Endodermal cell (in vitro differentiated cells): ENCODE data around the gene LARP4B. TPM values are rescaled to one million over a fixed set of nuclear protein-coding genes. Genes with fewer than 3 reads are reported as not detected.

Source experiments
- DNase-seq: peaks from one replicate; pipeline ENCODE4 v3.0.0-alpha.2; 2017
- H3K27ac ChIP-seq: 2 replicates; pipeline ENCODE4 v1.5.1; 2013; ENCODE audit warnings: mild to moderate bottlenecking, low read depth, low read length, moderate library complexity
- H3K27me3 ChIP-seq: 2 replicates; pipeline ENCODE4 v1.6.1; 2013; ENCODE audit warnings: mild to moderate bottlenecking, low read length, moderate library complexity; ENCODE audit not compliant: insufficient read depth, control insufficient read depth, poor library complexity, severe bottlenecking
- H3K36me3 ChIP-seq: 2 replicates; pipeline ENCODE4 v1.7.0; 2013; ENCODE audit warnings: mild to moderate bottlenecking, low read length, moderate library complexity; ENCODE audit not compliant: control insufficient read depth, insufficient read depth
- H3K4me1 ChIP-seq: one replicate; pipeline ENCODE4 v1.7.0; 2013; ENCODE audit warnings: low read length; ENCODE audit not compliant: control insufficient read depth, insufficient read depth
- H3K4me3 ChIP-seq: 2 replicates; pipeline ENCODE4 v1.5.1; 2013; ENCODE audit warnings: mild to moderate bottlenecking, low read length, moderate library complexity
- H3K9ac ChIP-seq: 2 replicates; pipeline ENCODE4 v1.6.1; 2013; ENCODE audit warnings: mild to moderate bottlenecking, low read length, moderate library complexity; ENCODE audit not compliant: poor library complexity, severe bottlenecking; ENCODE audit errors: extremely low read depth
- H3K9me3 ChIP-seq: 2 replicates; pipeline ENCODE4 v1.6.1; 2013; ENCODE audit warnings: mild to moderate bottlenecking, low read length, moderate library complexity; ENCODE audit not compliant: control insufficient read depth
- H3K27ac Mint-ChIP-seq: 2 replicates; pipeline ENCODE4 v1.8.0; 2020; ENCODE audit warnings: mixed read lengths
- H3K27me3 Mint-ChIP-seq: 2 replicates; pipeline ENCODE4 v1.8.0; 2021; ENCODE audit warnings: mild to moderate bottlenecking, mixed read lengths; ENCODE audit not compliant: insufficient read depth
- H3K36me3 Mint-ChIP-seq: 2 replicates; pipeline ENCODE4 v1.8.0; 2020; ENCODE audit warnings: low read depth, mixed read lengths
- H3K4me1 Mint-ChIP-seq: 2 replicates; pipeline ENCODE4 v1.8.0; 2020; ENCODE audit warnings: mixed read lengths
- H3K4me3 Mint-ChIP-seq: 2 replicates; pipeline ENCODE4 v1.8.0; 2020; ENCODE audit warnings: mild to moderate bottlenecking, moderate library complexity, mixed read lengths
- H3K9me3 Mint-ChIP-seq: 2 replicates; pipeline ENCODE4 v1.8.0; 2020; ENCODE audit warnings: mild to moderate bottlenecking, mixed read lengths
- WGBS, 2 experiments: methylation state at CpG; one replicate each; pipeline versions ENCODE4 v1.1.5 to v1.1.7; 2013; ENCODE audit warnings: missing lambda C conversion rate in 2 of 2, mixed read lengths in 1 of 2; ENCODE audit not compliant: insufficient coverage in 1 of 2, insufficient read length in 1 of 2; 5-methylcytosine and 5-hydroxymethylcytosine counted together
- total RNA-seq, 2 donors: library from RNA; stranded (reverse); fragmentation: NEBNext Ultra II Directional in 1 of 2; extraction: Animal tissue kit (Norgen Biotek cat#: 25700) in 1 of 2; gene quantifications; 2 replicates in 1 of 2; 3 replicates in 1 of 2; pipeline ENCODE4 v1.2.1, GENCODE V29; 2021
- TF ChIP-seq, protein P1 (sequence below): fragments of 200-600 bp; sonication (generic); conservative IDR thresholded peaks from 2 replicates; pipeline ENCODE4 v1.5.0; 2021; ENCODE audit warnings: antibody characterized with exemption, mild to moderate bottlenecking

LARP4B gene
- total RNA-seq, 2 donors from 2014 or later, result 94.1 to 94.3 TPM

DNA sequence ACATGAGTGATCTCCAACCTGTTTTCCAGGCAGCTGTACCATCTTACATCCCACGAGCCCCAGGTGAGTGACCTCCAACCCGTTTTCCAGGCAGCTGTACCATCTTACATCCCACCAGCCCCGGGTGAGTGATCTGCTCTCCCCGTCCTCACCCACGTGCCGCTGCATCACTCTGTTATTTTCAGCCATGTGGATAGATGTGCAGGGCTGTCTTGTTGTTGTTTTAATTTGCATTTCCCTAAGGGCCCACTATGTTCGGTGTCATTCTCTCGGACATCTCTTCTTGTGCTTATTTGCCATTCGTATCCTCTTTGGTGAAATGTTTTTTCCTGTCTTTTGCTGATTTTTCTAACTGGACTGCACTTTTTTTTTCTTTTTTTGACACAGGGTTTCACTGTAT is 17.9 kb upstream of the LARP4B start:
- DNase-seq, result no peak
- H3K4me3 Mint-ChIP-seq, result no peak overlapping the region

DNA sequence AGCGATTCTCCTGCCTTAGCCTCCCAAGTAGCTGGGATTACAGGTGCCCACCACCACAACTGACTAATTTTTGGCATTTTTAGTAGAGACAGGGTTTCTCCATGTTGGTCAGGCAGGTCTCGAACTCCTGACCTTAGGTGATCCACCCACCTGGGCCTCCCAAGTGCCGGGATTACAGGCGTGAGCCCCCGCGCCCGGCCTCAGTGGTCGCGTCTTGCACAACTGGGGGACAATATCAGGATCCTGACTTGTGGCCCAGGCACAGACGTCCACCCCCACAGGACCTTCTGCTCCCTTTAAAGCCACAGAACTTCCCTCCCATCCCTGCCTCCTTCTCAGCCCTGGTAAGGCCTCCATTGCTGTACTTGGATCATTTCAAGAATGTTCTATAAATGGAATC is 16.8 kb upstream of the LARP4B start:
- no peaks in the 10 kb centered on the region for H3K27me3 ChIP-seq
- WGBS, 2 experiments, result 87 to 94% methylated on average over 9 to 10 of the region's 10 CpGs
- H3K4me1 Mint-ChIP-seq, result no peaks in the 10 kb centered on the region
- no peaks in the 10 kb centered on the region for H3K9me3 ChIP-seq
- TF ChIP-seq, protein P1, sequence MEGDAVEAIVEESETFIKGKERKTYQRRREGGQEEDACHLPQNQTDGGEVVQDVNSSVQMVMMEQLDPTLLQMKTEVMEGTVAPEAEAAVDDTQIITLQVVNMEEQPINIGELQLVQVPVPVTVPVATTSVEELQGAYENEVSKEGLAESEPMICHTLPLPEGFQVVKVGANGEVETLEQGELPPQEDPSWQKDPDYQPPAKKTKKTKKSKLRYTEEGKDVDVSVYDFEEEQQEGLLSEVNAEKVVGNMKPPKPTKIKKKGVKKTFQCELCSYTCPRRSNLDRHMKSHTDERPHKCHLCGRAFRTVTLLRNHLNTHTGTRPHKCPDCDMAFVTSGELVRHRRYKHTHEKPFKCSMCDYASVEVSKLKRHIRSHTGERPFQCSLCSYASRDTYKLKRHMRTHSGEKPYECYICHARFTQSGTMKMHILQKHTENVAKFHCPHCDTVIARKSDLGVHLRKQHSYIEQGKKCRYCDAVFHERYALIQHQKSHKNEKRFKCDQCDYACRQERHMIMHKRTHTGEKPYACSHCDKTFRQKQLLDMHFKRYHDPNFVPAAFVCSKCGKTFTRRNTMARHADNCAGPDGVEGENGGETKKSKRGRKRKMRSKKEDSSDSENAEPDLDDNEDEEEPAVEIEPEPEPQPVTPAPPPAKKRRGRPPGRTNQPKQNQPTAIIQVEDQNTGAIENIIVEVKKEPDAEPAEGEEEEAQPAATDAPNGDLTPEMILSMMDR, result no peak
- H3K27ac Mint-ChIP-seq, result no peak overlapping the region
- H3K9me3 Mint-ChIP-seq, result no peaks in the 10 kb centered on the region
- no peak for DNase-seq
- no peaks in the 10 kb centered on the region for H3K36me3 Mint-ChIP-seq
- H3K4me3 ChIP-seq, result no peak overlapping the region
- no peak overlapping the region for H3K9ac ChIP-seq
- H3K27me3 Mint-ChIP-seq, result peaks cover 11% of the 10 kb centered on the region
- H3K36me3 ChIP-seq, result no peaks in the 10 kb centered on the region
- H3K4me3 Mint-ChIP-seq, result no peak overlapping the region
- H3K27ac ChIP-seq, result no peak overlapping the region
- no peaks in the 10 kb centered on the region for H3K4me1 ChIP-seq

More for the DNA sequence above, 17.9 kb upstream of the LARP4B start:
- no peaks in the 10 kb centered on the region for H3K36me3 ChIP-seq
- Mint-ChIP-seq H3K27me3 (peaks cover 12% of the 10 kb centered on the region), H3K4me1 (no peaks in the 10 kb centered on the region), H3K9me3 (no peaks in the 10 kb centered on the region), H3K27ac (no peak overlapping the region), H3K36me3 (no peaks in the 10 kb centered on the region)
- 88 to 92% methylated on average over 5 to 9 of the region's 9 CpGs for WGBS, 2 experiments
- H3K27ac ChIP-seq, result no peak overlapping the region
- TF ChIP-seq, protein P1, result no peak
- no peaks in the 10 kb centered on the region for H3K27me3 ChIP-seq
- no peaks in the 10 kb centered on the region for H3K4me1 ChIP-seq
- no peak overlapping the region for H3K9ac ChIP-seq
- H3K9me3 ChIP-seq, result no peaks in the 10 kb centered on the region
- H3K4me3 ChIP-seq, result no peak overlapping the region

DNA sequence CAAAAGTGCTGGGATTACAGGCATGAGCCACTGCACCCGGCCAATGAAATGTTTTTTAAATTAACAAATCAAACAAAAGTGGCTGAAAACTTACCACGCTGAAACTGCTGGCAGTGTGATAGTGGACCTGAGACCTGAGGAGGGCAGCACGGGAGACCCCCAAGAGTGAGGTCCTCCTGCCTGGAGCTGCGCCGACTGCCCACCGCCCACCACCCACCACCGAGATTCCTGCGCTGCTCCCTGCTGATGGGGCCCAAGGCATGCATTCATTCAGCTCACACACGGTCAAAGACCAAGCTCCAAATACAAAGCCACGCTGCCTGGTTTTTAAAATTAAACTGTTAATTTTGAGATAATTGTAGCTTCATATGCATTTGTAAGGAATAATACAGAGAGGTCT is 16.4 kb upstream of the LARP4B start:
- no peaks in the 10 kb centered on the region for H3K4me1 Mint-ChIP-seq
- TF ChIP-seq, protein P1, result no peak

More for the DNA sequence above, 16.4 kb upstream of the LARP4B start:
- Histone ChIP-seq H3K9me3 (no peaks in the 10 kb centered on the region), H3K36me3 (no peaks in the 10 kb centered on the region), H3K27me3 (no peaks in the 10 kb centered on the region), H3K27ac (no peak overlapping the region), H3K9ac (no peak overlapping the region), H3K4me1 (no peaks in the 10 kb centered on the region), H3K4me3 (no peak overlapping the region)
- WGBS, 2 experiments, result 93 to 94% methylated on average over 6 to 10 of the region's 10 CpGs
- H3K36me3 Mint-ChIP-seq, result no peaks in the 10 kb centered on the region
- H3K4me3 Mint-ChIP-seq, result no peak overlapping the region
- DNase-seq, result no peak
- no peak overlapping the region for H3K27ac Mint-ChIP-seq
- H3K27me3 Mint-ChIP-seq, result peaks cover 11% of the 10 kb centered on the region
- H3K9me3 Mint-ChIP-seq, result no peaks in the 10 kb centered on the region
